GM21447 (cell line): ENCODE data around the gene NFE2.

Experiments used
- ATAC-seq: cut with Tn5 transposase; IDR thresholded peaks from one replicate; pipeline ENCODE4 v1.9.1; 2021; ENCODE audit not compliant: unreplicated experiment

NFE2 gene

GRCh38 chr12:54306925-54307741 lies 6.3 kb upstream of the NFE2 start:
- ATAC-seq: no peak

DNA sequence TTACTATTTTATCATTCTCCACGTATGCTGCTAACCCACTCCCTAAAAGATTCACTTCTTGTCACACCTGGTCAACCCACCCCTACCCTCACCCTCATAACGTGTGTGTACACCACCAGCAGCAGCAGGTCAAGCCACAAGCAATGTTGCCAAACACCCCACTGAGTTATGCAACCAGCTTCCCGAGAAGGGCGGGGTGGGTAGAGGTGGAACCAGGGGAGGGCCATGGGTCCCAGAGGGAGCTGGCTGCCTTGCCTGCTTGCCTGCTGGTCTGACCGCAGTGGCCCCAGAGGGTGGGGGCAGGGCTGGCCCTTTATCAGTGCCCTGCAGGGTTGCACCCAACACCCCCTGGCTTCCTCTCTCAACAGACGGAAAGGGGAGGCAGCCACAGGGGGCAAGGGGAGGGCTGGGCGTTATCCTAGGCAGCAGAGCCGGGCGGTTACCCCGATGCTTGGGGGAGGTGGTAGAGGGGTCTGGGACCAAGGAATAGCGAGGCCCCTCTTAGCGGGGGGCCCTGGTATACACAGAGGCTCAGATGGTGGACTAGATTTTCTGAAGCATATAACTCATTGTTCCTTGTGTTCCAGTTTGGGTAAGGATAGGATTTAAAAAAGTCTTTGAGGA lies 3.5 kb upstream of the NFE2 start:
- ATAC-seq: no peak

DNA sequence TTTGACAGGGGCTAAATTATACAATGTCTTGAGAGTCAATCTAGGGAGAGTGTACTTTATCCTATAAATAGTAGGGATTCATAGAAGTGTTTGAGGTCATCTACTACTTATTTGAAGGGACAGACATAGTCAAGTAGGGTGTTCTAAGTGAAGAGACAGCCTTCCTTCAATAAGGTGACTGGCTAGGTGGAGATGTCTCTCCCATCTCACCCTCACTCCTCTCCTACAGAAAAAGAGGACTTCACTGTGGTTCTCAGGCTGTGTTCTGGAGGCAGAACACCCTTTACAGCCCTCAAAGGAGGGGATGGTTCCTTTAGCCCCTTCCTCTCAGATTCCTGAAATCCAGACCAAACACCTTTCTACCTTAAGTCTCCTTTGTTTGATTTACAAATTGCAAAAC lies 2.8 kb upstream of the NFE2 start:
- no peak for ATAC-seq

GRCh38 chr12:54301428-54302048 lies 723 bp upstream of the NFE2 start:
- ATAC-seq: no peak

GRCh38 chr12:54300225-54300731 lies 537 bp downstream of the NFE2 start:
- ATAC-seq: no peak

DNA sequence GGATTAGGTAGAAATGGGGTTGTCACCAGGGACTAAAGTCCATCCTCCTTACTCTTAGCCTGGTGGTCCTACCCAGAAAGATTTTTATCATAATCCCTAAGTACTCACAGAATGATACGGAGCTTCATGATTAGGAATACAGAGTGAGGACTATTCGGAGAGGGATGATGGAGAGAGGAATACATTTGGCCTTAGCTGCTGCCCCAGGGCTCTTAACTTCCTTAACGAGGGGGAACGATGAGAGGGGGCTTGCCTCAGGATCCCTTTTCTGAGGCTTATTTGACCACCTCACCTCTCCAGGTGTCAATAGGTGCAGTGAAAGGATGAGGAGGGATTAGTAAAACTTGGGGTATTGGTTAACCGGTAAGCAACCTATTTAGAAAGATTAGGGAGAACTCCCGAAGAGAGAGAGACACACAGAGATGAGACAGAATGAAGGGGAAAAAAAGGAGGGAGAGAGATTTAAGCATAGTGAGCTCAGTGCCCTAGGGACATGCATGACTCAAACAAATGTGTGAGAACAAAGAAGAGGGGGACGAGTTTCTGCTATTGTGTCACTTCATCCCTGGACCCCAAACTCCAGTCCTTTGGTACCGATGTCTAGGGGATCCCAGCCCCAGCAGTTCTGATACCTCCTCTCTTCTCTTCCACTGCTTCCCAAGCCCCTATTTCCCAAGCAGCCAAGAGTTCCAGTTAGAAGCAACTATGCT lies 1.1 kb downstream of the NFE2 start:
- ATAC-seq: no peak

- ATAC-seq: no peak
These were observed 1.9 kb downstream of the NFE2 start for GRCh38 chr12:54298904-54299303.

DNA sequence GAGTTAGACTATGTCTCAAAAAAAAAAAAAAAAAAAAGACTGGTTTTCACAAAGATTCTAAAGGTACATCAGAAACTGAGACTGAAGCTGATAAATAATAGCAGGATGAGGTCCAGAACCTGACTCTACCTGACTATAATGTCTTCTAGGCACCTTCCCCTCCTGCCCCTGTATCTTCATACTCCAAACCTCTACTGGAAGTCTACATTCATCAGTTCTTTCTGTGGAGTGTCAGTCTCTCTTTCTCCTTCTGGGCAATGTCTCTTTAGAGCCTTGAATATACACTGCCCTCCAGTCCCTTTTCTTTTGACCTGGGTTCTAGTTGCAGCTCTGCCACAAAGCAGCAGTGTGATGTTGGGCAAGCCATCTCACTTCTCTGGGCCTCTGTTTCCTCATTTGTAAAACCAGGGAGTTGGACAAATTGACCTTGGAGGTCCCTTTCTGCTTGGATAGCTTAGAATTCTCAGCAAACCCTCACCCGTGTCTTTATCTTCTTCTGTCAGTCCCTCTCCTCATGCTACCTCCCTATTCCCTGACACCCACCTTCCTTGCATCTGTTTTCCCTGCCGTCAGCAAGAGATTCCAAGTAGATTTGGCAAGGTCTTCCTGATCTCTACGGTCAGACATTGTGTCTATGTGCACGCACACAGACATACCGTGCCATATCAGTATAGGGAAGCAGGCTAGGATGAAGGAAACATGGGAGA lies 4.3 kb downstream of the NFE2 start:
- no peak for ATAC-seq

GRCh38 chr12:54294953-54295566 lies 5.8 kb downstream of the NFE2 start:
- ATAC-seq: no peak

- ATAC-seq: peak; percentile 58
These were observed 6.5 kb downstream of the NFE2 start for GRCh38 chr12:54294152-54294952.

- no peak for ATAC-seq
These were observed 7.9 kb downstream of the NFE2 start for GRCh38 chr12:54292931-54293241.

GRCh38 chr12:54292083-54292930 lies 8.5 kb downstream of the NFE2 start:
- no peak for ATAC-seq

GRCh38 chr12:54287261-54288157 lies 13.3 kb downstream of the NFE2 start:
- ATAC-seq: no peak

- ATAC-seq: no peak
These were observed 14.5 kb downstream of the NFE2 start for GRCh38 chr12:54286042-54287030.

GRCh38 chr12:54285150-54286041 lies 15.4 kb downstream of the NFE2 start:
- no peak for ATAC-seq
